GM18502 (cell line): ENCODE measurements around the gene CCNF.
A peak's percentile ranks its signal among the peaks of the same experiment; 100 is the strongest.
"Not testable (repeated sequence)": the region's sequence is repeated elsewhere in the genome, so short reads cannot be mapped to it uniquely, and the experiment has no call there.

ENCODE experiments used
- ATAC-seq: cut with Tn5 transposase; IDR thresholded peaks from one replicate; pipeline ENCODE4 v1.9.1; 2021; ENCODE audit warnings: mild to moderate bottlenecking; ENCODE audit not compliant: unreplicated experiment, poor library complexity

The CCNF gene, protein sequence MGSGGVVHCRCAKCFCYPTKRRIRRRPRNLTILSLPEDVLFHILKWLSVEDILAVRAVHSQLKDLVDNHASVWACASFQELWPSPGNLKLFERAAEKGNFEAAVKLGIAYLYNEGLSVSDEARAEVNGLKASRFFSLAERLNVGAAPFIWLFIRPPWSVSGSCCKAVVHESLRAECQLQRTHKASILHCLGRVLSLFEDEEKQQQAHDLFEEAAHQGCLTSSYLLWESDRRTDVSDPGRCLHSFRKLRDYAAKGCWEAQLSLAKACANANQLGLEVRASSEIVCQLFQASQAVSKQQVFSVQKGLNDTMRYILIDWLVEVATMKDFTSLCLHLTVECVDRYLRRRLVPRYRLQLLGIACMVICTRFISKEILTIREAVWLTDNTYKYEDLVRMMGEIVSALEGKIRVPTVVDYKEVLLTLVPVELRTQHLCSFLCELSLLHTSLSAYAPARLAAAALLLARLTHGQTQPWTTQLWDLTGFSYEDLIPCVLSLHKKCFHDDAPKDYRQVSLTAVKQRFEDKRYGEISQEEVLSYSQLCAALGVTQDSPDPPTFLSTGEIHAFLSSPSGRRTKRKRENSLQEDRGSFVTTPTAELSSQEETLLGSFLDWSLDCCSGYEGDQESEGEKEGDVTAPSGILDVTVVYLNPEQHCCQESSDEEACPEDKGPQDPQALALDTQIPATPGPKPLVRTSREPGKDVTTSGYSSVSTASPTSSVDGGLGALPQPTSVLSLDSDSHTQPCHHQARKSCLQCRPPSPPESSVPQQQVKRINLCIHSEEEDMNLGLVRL

DNA sequence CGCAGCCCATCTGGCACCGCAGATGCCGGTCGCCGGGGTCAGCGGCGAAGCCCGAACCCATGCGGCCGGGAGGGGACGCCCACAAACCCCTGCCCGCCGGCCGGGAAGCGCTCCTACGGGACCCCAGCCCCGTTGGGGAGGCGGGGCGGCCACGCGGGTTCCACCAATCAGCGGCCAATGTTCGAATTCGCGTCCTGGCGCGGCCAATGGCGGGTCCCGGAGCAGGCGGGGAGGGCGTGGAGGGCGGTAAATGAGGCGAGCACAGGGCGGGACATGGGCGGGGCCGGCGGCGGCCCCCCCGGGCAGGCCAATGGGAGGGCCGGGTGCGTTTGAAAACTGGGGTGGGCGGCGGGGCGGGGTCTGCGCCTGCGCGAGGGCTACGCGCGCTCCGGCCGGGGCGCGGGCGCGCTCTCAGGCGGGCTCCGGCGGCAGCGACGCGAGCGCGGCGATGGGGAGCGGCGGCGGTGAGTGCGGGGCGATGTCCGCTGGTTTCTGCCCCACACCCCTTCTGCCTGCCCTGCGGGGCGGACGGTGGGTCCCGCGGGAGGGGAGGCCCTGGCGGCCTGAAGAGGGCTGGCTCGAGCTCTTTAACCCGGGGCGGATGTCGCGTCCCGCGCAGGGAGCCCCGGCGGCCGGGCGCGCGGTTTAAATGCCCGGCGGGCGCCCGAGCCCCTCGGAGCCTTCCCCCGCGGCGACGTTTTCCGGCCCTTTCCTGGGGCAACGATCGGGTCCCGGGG, at the start of gene CCNF:
Gene CCNF (plus strand): TSS at position 414 of the 737 bp plus-strand sequence. CDS start 35 bp downstream, at position 449.
- ATAC-seq = peak; percentile 80

DNA sequence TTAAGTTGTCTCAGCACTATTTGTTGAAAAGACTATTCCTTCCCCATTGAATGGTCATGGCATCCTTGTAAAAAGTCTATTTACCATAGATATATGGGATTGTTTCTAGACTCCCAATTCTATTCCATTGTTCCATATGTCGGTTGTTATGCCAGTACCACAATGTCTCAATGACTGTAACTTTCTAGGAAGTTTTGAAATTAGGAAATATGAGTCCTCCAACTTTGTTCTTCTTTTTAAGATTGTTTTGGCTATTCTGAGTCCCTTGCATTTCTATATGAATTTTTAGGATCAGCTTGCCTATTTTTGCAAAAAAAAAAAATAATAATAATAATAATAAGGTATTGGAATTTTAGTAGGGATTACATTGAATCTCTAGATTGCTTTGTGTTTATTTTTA, 45.7 kb upstream of the CCNF start:
- no peak for ATAC-seq

DNA sequence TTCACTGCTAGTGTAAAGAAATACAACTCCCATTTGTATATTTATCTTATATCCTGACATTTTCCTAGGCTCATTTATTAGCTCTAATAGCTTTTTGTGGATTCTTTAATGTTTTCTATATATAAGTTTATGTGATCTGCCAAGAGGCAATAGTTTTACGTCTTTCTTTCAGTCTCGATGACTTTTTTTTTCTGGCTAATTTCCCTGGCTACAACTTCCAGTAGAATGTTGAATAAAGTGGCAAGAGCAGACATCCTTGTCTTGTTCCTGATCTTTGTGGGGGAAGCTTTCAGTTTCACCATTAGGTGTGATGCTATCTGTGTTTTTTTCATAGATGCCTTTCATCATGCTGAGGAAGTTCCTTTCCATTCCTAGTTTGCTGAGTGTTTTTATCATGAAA, 44.8 kb upstream of the CCNF start:
- no peak for ATAC-seq

DNA sequence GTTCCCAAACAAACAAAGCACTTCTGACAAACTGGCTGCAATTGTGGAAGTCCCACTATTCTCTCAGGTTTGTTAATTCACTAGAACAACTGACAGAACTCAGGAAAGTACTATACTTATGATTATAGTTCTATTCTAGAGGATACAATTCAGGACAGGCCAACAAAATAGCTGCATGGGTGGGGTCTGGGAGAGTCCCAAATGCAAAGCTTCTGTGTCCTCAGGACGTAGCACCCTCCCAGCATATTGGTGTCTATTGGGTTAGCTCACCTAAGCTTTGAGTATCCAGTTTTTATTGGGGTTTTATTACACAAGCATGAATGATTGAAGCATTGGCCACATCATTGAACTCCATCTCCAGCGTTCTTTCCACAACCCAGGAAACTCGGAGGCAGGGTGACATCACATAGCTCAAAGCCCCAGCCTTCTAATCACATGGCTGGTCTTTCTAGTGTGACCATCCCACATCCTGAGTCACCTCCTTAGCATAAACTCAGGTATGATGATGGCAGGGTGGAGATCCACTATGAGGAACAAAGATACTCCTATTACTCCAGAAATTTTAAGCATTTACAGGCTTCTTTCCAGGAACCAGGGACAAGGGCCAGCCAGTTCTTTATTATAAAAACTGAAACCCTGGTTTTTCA, 43.9 kb upstream of the CCNF start:
- ATAC-seq = no peak

DNA sequence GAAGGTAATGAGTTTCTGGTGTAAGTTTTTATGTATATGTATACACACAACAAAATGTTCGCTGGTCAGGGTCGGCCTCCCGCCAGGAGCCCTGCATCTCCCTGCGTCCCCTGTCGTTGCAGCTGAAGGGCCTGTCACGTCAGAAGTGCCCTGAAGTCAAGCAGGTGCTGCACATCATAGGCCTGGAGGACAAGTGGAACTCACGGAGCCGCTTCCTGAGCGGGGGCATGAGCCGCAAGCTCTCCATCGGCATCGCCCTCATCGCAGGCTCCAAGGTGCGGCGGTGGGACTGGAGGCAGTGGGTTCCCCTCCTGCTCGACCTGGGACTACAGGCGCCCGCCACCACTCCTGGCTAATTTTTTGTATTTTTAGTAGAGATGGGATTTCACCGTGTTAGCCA, 43.3 kb upstream of the CCNF start:
- not testable (repeated sequence) for ATAC-seq

DNA sequence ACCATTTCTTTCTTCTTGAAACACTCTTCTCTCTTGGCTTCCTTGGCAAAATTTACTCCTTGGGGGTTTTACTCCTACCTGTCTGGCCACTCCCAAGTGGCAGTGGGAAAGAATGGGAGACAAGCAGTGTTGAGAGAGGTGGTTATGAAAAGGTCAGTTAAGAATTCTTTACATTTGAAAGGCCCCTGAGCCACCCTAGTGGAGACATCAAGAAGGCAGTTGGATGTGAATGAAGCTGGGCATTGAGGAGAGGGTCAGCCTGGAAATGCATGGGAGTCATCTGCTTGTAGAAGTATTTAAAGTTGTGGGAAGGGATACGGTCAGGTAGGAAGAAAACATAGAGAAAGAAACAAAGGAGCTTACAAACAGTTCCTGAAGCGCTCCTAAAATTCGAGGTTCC, 42.3 kb upstream of the CCNF start:
- no peak for ATAC-seq

DNA sequence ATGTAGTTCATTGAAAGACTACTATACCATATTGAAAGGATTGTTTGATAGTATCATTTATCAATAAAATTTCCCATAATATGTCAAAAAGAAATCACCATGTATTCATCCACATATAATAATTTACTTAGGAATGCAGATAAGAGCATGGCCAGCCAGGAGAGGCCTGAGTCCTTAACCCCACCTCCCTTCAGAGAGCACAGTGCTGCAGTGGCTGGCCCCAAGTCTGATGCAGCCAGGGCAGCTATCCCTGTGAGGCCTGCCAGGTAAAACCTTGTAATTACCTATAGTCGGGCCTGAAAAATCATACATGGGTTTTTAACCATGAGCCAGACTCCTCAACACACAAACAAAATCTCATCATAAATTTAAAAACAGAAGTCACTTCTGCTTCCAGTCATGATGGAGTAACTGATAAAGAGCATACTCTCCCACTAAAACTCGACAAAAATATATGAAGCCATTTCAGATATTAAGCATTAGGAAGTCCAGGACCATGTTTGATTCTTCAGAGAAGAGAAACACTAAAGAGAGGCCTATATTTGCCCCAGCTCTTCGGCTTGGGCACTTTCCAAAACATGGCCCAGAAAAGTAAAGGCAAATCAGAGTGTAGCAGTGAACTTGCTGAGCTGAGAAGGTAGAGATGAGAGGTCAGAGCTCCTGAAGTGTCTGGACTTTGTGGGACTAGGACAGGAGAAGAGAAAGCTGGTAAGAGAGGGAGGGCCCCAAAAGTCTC, 40.9 kb upstream of the CCNF start:
- ATAC-seq = no peak

DNA sequence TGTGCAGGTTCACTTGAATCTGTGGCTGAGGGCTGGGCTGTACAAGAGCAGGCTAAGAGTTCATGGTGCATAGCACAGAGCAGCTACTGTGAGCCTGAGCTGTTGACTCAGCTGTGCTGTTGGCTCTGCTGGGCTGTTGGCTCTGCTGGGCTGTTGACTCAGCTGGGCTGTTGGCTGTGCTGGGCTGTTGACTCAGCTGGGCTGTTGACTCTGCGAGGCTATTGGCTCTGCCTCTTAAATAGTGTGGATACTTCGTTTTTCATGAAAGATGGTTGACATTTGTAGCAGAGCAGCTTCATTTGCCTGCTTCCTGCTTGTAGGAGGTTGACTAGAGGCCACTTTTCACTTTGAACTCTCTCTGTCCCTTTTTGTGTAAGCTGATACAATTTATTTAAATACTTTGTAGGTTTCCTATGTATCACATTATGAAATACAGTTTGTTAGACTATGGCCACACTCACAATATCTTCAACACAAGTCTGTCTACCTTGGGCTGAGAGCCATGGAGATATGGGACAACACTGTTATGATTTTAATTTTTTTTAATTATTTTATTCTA, 40.3 kb upstream of the CCNF start:
- no peak for ATAC-seq

DNA sequence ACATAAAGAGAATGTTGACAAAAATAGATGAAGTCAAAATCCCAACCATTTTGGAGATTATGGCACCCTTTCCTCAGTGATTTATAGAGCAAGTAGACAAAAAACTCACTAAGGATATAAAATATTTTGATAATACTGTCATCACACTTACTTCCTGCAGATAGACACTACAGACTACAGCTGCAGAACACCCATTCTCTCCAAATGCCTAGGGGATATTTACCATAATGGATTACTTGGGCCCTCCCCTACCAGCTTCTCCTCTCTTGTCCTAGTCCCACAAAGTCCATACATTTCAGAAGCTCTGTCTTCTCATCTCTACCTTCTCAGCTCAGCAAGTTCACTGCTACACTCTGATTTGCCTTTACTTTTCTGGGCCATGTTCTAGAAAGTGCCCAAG, 37.2 kb upstream of the CCNF start:
- ATAC-seq = no peak

DNA sequence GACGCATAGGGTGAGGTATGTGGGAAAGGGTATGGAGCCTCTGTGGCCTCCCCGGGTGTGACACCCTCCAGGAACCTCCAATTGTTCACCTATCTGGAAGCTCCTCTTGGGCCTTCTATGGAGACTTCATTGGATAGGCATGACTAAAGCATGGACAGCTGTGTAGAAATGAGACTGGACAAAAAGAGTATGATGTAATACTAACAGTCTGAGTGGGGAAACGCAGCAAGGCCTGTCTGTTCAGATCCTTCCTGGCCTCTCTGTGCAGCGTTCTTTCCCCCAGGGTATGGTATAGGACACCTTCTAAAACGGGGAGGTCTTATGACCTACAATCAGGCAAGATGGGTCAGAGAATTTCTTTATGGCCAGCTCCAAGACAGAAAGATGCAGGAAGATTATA, 30.7 kb upstream of the CCNF start:
- no peak for ATAC-seq

DNA sequence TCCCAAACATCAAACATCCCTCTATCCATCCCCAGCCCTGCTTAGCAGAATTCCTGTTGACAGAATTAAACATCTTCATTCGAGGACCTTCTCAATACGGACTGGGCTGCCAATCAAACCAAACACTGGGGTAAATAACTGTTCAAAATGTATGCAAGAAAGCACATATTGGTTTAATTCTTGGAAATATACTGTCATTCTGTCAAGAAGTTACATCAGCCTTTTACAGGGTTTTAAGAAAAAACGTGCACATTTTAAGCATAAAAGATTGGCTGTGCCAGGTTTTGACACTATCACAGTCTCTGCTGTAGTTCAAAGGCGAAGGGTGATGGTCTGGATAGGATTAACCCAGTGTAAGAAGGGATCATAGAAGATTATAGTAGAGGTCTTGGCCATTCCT, 25.1 kb upstream of the CCNF start:
- no peak for ATAC-seq

DNA sequence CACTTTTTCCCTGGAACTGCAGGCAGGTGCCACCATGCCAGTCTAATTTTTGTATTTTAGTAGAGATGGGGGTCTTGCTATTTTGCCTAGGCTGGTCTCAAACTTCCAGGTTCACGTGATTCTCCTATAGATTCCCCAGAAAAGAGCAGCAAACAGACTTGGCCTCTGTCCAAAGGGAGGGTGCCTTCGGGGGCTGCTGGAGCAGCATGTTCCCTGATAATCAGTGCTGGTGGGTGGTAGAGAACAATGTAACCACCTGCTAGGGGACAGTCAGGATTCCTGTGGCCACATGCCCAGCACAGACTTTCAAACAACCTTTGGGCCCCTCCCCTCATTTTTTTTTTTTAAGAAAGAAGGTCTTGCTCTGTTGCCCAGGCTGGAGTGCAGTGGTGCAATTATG, 14.2 kb upstream of the CCNF start:
- no peak for ATAC-seq

DNA sequence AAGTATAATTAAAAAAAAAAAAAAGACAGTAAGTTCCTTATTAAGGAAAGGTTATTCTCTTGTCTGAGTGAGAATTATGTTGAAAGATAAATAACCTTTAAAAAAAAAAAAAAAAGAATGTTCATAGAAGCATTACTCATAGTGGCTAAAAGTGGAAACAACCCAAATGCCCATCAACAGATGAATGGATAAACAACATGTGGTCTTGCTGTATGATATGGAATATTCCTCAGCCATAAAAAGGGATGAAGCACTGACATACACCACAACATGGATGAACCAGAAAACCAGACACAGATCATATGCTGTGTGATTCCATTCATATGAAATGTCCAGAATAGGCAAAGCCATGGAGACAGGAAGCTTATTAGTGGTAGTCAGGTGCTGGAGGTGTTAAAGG, 9.2 kb upstream of the CCNF start:
- no peak for ATAC-seq

DNA sequence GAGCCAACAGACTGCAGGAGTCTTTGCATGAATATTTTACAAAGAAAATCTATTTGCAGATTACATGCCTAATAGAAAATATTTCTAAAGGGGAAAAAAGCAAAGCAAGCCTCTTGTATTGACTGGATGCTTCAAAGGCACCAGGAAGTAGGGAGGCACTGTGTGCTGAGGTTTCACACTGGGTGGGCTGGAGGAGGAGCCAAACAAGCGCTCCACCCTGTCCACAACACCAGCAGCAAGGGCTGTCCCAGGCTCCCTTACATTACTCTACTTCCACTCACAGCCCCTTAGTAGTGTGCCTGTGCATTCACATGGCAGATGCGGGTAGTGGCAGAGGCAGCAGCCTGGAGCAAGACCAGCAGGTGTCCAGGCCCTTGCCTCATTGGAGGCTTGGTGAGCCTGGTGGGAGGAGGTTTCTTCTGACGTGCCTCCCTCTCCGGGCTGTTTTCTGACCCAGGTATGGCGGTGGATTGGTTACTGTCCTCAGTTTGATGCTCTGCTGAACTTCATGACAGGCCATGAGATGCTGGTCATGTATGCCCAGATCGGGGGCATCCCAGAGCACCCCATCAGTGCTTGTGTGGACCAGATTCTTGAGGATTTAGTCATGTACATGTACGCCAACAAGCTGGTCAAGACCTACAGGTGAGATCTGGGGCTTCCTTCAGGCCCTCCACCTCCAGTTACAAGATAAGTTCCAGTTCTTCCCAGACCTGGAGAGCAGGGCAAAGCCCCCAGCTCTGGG, 7.0 kb upstream of the CCNF start:
- no peak for ATAC-seq

DNA sequence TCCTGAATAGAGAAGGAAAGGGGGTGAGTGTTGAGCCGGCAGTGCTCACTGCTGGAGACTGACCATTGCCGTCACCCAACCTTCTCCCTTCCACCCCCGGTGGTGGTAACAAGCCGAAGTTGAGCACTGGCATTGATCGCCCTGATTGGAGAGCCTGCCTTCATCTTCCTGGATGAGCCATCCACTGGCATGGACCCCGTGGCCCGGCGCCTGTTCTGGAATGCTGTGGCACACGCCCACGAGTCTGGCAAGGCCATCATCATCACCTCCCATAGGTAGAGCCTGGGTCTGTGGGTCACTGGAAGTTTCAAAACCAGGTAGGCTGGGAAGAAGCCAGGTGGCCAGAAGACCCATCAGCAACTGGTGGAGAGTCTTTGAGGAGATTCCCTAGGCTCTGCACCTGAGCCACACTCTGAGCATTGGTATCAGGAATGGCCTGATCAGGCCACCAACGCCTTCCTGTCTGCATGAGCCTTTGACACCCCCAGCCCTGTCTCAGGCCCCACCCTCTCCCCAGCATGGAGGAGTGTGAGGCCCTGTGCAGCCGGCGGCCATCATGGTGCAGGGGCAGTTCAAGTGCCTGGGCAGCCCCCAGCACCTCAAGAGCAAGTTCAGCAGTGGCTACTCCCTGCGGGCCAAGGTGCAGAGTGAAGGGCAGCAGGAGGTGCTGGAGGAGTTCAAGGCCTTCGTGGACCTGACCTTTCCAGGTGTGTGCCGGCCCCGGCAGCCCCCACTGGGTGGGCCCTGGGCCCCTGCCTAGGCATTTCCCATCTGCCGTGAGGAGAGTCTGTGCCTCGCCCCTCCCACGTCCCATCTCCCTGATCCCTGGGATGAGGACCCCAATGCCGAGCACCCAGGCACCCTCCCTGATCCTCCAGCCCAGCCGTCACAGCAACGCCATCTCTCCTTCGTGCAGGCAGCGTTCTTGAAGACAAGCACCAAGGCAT, 4.9 kb upstream of the CCNF start:
- ATAC-seq = no peak

DNA sequence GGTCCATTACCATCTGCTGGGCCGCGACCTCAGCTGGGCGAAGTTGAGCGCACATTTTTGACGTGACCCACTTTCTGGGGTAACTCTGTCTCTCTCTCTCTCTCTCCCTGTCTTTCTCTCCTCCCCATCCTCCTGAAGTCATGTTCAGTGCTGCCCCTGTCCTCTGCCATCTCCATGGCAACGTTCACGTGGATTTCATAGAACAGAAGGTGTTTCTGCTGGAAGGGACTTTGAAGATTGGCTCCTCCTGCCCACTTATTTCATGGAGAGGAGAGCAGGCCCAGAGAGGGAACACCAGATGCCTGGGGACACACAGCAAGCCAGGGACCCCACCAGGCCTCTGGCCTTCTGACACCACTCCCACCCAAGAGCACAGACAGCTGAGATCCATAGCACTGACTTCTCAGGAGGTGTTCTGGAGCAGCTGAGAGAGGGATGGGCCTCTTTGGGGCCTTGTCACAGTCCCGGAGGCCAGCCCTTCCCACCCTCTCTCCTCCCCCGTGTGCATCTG, 4.2 kb upstream of the CCNF start:
- no peak for ATAC-seq

DNA sequence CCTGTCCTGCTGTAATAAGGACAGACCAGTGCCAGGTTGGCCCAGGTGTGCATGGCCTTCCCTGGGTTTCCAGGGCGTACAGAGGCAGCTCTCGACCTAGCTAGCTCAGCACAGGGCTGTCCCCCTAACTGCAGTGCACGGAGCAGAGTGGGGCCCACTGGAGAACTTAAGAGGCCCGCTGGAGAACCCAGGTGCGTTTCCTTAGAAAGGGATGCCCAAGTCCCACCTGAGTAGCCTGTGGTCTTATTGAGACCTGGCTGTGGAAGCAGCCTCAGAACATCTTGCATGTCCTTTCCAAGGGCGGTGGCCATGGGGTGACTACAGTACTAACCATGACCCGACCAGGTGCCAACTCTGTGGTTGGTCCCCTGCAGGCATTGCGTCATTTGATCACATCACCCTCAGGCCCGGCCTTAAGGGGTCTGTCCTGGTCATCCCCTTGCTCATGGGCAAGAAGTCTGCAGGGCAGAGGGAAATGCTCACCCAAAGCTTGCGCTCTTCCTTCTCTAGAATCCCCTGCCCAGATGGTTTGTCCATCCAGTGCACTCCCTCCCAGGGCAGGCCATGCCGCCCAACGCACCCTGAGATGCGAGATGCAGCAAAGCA, 3.3 kb upstream of the CCNF start:
- ATAC-seq = no peak
